SIG-M5 treated with dmso at 0.1 percent for 504 hours (cell line): ENCODE measurements around the gene ABHD14A.
A peak's percentile ranks its signal among the peaks of the same experiment; 100 is the strongest.
"Not testable (repeated sequence)": the region's sequence is repeated elsewhere in the genome, so short reads cannot be mapped to it uniquely, and the experiment has no call there.

Experiments
- DNase-seq: peaks from one replicate; lab custom pipeline; 2025; ENCODE audit not compliant: unreplicated experiment; lab: John Stamatoyannopoulos, UW

ABHD14A gene

GRCh38 chr3:51970606-51971300 is 4.1 kb upstream of the ABHD14A start:
- no peak for DNase-seq

- no peak for DNase-seq
Observed at GRCh38 chr3:51971350-51971749, 3.5 kb upstream of the ABHD14A start.

- DNase-seq = no peak
Observed at GRCh38 chr3:51974277-51974962, 444 bp upstream of the ABHD14A start.

GRCh38 chr3:51975852-51976549 is 1.1 kb downstream of the ABHD14A start:
- DNase-seq = no peak

- no peak for DNase-seq
Observed at GRCh38 chr3:51977446-51978142, 2.7 kb downstream of the ABHD14A start.

- no peak for DNase-seq
Observed at GRCh38 chr3:51978143-51978502, 3.3 kb downstream of the ABHD14A start.

- no peak for DNase-seq
Observed at GRCh38 chr3:51980253-51980652, 5.4 kb downstream of the ABHD14A start.

GRCh38 chr3:51982352-51982837 is 7.5 kb downstream of the ABHD14A start:
- no peak for DNase-seq

GRCh38 chr3:51982838-51983577 is 8.1 kb downstream of the ABHD14A start, which contains the start of gene ACY1:
ACY1 (plus strand) TSS chr3:51983535; CDS start chr3:51984065, 530 bp downstream.
- peak; percentile 86 for DNase-seq

- no peak for DNase-seq
Observed at GRCh38 chr3:51983578-51984268, 8.9 kb downstream of the ABHD14A start.

GRCh38 chr3:51984269-51984647 is 9.4 kb downstream of the ABHD14A start:
- no peak for DNase-seq

- no peak for DNase-seq
Observed at GRCh38 chr3:51985063-51985462, 10.2 kb downstream of the ABHD14A start.

GRCh38 chr3:51986010-51986947 is 11.4 kb downstream of the ABHD14A start:
- DNase-seq = no peak

- DNase-seq = no peak
Observed at GRCh38 chr3:51987568-51987967, 12.7 kb downstream of the ABHD14A start.

GRCh38 chr3:51988286-51989146 is 13.7 kb downstream of the ABHD14A start:
- DNase-seq = no peak

- not testable (repeated sequence) for DNase-seq
Observed at GRCh38 chr3:51990501-51990971, 15.7 kb downstream of the ABHD14A start.

- DNase-seq = no peak
Observed at GRCh38 chr3:51992017-51992682, 17.3 kb downstream of the ABHD14A start.
